T-helper 1 cell treated with Interleukin-12 subunit alpha and Interleukin-12 subunit beta and Interleukin-4 antibody, amounts not matched to agents 30 μg/mL and 1 μg/mL, for 36 hours (primary cell): Measurements from ENCODE around the gene VKORC1.
"Not testable (repeated sequence)": the region's sequence is repeated elsewhere in the genome, so short reads cannot be mapped to it uniquely, and the experiment has no call there.

Experiments used
- H3K27ac Mint-ChIP-seq: one replicate; pipeline ENCODE4 v1.8.0; 2021; ENCODE audit warnings: mild to moderate bottlenecking, mixed read lengths
- H3K27me3 Mint-ChIP-seq: one replicate; pipeline ENCODE4 v1.8.0; 2021; ENCODE audit warnings: low read depth, mixed read lengths
- H3K36me3 Mint-ChIP-seq: one replicate; pipeline ENCODE4 v1.8.0; 2021; ENCODE audit warnings: low read depth, mixed read lengths
- H3K4me1 Mint-ChIP-seq: one replicate; pipeline ENCODE4 v1.8.0; 2021; ENCODE audit warnings: low read depth, mixed read lengths
- H3K4me3 Mint-ChIP-seq: one replicate; pipeline ENCODE4 v1.8.0; 2021; ENCODE audit warnings: mild to moderate bottlenecking, moderate library complexity, mixed read lengths
- H3K9me3 Mint-ChIP-seq: one replicate; pipeline ENCODE4 v1.8.0; 2021; ENCODE audit warnings: mixed read lengths

Gene VKORC1

GRCh38 chr16:31105677-31106213, 11.1 kb upstream of the VKORC1 start:
- Mint-ChIP-seq H3K27me3 (no peaks in the 10 kb centered on the region), H3K36me3 (peaks cover 7% of the 10 kb centered on the region), H3K4me1 (peaks cover 14% of the 10 kb centered on the region), H3K27ac (no peak overlapping the region), H3K9me3 (no peaks in the 10 kb centered on the region), H3K4me3 (no peak overlapping the region)

GRCh38 chr16:31100876-31101641, 6.5 kb upstream of the VKORC1 start:
- H3K9me3 Mint-ChIP-seq, H3K4me1 Mint-ChIP-seq, H3K36me3 Mint-ChIP-seq, H3K4me3 Mint-ChIP-seq, H3K27ac Mint-ChIP-seq, H3K27me3 Mint-ChIP-seq: not testable (repeated sequence)

- H3K27ac Mint-ChIP-seq: no peak overlapping the region
- H3K36me3 Mint-ChIP-seq: no peaks in the 10 kb centered on the region
- H3K4me3 Mint-ChIP-seq: no peak overlapping the region
- no peaks in the 10 kb centered on the region for H3K9me3 Mint-ChIP-seq
- peaks cover 9% of the 10 kb centered on the region for H3K4me1 Mint-ChIP-seq
- H3K27me3 Mint-ChIP-seq: peaks cover 7% of the 10 kb centered on the region
These were observed 5.5 kb upstream of the VKORC1 start for GRCh38 chr16:31099860-31100638.

GRCh38 chr16:31094088-31094423, 541 bp downstream of the VKORC1 start:
- Mint-ChIP-seq H3K36me3 (peaks cover 16% of the 10 kb centered on the region), H3K4me3 (peak overlapping the region; percentile 98), H3K27ac (peak overlapping the region; percentile 90), H3K9me3 (no peaks in the 10 kb centered on the region), H3K27me3 (no peaks in the 10 kb centered on the region), H3K4me1 (peaks cover 21% of the 10 kb centered on the region)

- Mint-ChIP-seq H3K4me3 (peak overlapping the region; percentile 37), H3K27me3 (no peaks in the 10 kb centered on the region), H3K36me3 (peaks cover 16% of the 10 kb centered on the region), H3K9me3 (no peaks in the 10 kb centered on the region), H3K4me1 (peaks cover 21% of the 10 kb centered on the region), H3K27ac (no peak overlapping the region)
These were observed 1.4 kb downstream of the VKORC1 start for GRCh38 chr16:31093132-31093703.

GRCh38 chr16:31092330-31092729, 2.3 kb downstream of the VKORC1 start:
- Mint-ChIP-seq H3K36me3 (peaks cover 16% of the 10 kb centered on the region), H3K27me3 (no peaks in the 10 kb centered on the region), H3K4me3 (peak overlapping the region; percentile 46), H3K9me3 (no peaks in the 10 kb centered on the region), H3K27ac (no peak overlapping the region), H3K4me1 (peaks cover 21% of the 10 kb centered on the region)

GRCh38 chr16:31090540-31090939, 4.1 kb downstream of the VKORC1 start:
- H3K27me3 Mint-ChIP-seq: no peaks in the 10 kb centered on the region
- H3K27ac Mint-ChIP-seq: no peak overlapping the region
- peaks cover 16% of the 10 kb centered on the region for H3K36me3 Mint-ChIP-seq
- peaks cover 16% of the 10 kb centered on the region for H3K4me1 Mint-ChIP-seq
- H3K9me3 Mint-ChIP-seq: no peaks in the 10 kb centered on the region
- H3K4me3 Mint-ChIP-seq: no peak overlapping the region

GRCh38 chr16:31089199-31089598, 5.4 kb downstream of the VKORC1 start:
- Mint-ChIP-seq H3K27ac (no peak overlapping the region), H3K36me3 (peaks cover 13% of the 10 kb centered on the region), H3K9me3 (no peaks in the 10 kb centered on the region), H3K27me3 (no peaks in the 10 kb centered on the region), H3K4me1 (peaks cover 10% of the 10 kb centered on the region), H3K4me3 (no peak overlapping the region)

GRCh38 chr16:31088459-31089183, 6.0 kb downstream of the VKORC1 start, which contains the start of gene PRSS53:
PRSS53 (minus strand) TSS chr16:31088943; CDS start chr16:31088809, 134 bp downstream.
- no peaks in the 10 kb centered on the region for H3K9me3 Mint-ChIP-seq
- no peak within 1 kb of the TSS for H3K27ac Mint-ChIP-seq
- no peaks in the 10 kb centered on the region for H3K27me3 Mint-ChIP-seq
- H3K4me1 Mint-ChIP-seq: peaks cover 5% of the 10 kb centered on the region
- H3K36me3 Mint-ChIP-seq: peaks cover 12% of the 10 kb centered on the region
- no peak within 1 kb of the TSS for H3K4me3 Mint-ChIP-seq

- H3K9me3 Mint-ChIP-seq: no peaks in the 10 kb centered on the region
- peaks cover 12% of the 10 kb centered on the region for H3K36me3 Mint-ChIP-seq
- no peaks in the 10 kb centered on the region for H3K27me3 Mint-ChIP-seq
- no peak overlapping the region for H3K4me3 Mint-ChIP-seq
- H3K27ac Mint-ChIP-seq: no peak overlapping the region
- H3K4me1 Mint-ChIP-seq: peaks cover 4% of the 10 kb centered on the region
These were observed 6.6 kb downstream of the VKORC1 start for GRCh38 chr16:31087971-31088370.

GRCh38 chr16:31087481-31087880, 7.1 kb downstream of the VKORC1 start:
- Mint-ChIP-seq H3K36me3 (peaks cover 11% of the 10 kb centered on the region), H3K27me3 (no peaks in the 10 kb centered on the region)

GRCh38 chr16:31086629-31086906, 8.0 kb downstream of the VKORC1 start:
- Mint-ChIP-seq H3K4me1 (peaks cover 2% of the 10 kb centered on the region), H3K9me3 (no peaks in the 10 kb centered on the region), H3K36me3 (peaks cover 13% of the 10 kb centered on the region), H3K27me3 (no peaks in the 10 kb centered on the region), H3K27ac (no peak overlapping the region), H3K4me3 (no peak overlapping the region)

More at GRCh38 chr16:31087481-31087880, 7.1 kb downstream of the VKORC1 start:
- Mint-ChIP-seq H3K4me3 (no peak overlapping the region), H3K9me3 (no peaks in the 10 kb centered on the region), H3K4me1 (peaks cover under 1% of the 10 kb centered on the region), H3K27ac (no peak overlapping the region)

GRCh38 chr16:31085873-31086628, 8.5 kb downstream of the VKORC1 start:
- Mint-ChIP-seq H3K36me3 (peaks cover 13% of the 10 kb centered on the region), H3K4me3 (no peak overlapping the region), H3K9me3 (no peaks in the 10 kb centered on the region), H3K27ac (no peak overlapping the region), H3K4me1 (peaks cover 2% of the 10 kb centered on the region), H3K27me3 (no peaks in the 10 kb centered on the region)

- Mint-ChIP-seq H3K36me3 (peaks cover 13% of the 10 kb centered on the region), H3K27me3 (no peaks in the 10 kb centered on the region), H3K27ac (no peak overlapping the region), H3K9me3 (no peaks in the 10 kb centered on the region), H3K4me3 (no peak overlapping the region), H3K4me1 (peaks cover 4% of the 10 kb centered on the region)
These were observed 9.2 kb downstream of the VKORC1 start for GRCh38 chr16:31085411-31085810.
